NCI-H82 (cell line): ENCODE results near the gene UNC93B1.
A peak's percentile ranks its signal among the peaks of the same experiment; 100 is the strongest.

Experiments used
- DNase-seq: peaks from one replicate; lab custom pipeline; 2025; lab: John Stamatoyannopoulos, UW

The UNC93B1 gene

GRCh38 chr11:68040101-68040956 lies 36.4 kb upstream of the UNC93B1 start:
- peak; percentile 53 for DNase-seq

- DNase-seq, result no peak
Observed at GRCh38 chr11:68039526-68040086, 35.7 kb upstream of the UNC93B1 start.

- DNase-seq, result no peak
Observed at GRCh38 chr11:68038718-68039525, 35.0 kb upstream of the UNC93B1 start, which contains the start of gene TCIRG1. TSS of gene TCIRG1 (plus strand) at chr11:68039025. CDS start at chr11:68041272, 2,247 bp downstream.

- DNase-seq, result peak; percentile 15
Observed at GRCh38 chr11:68038226-68038717, 34.4 kb upstream of the UNC93B1 start.

GRCh38 chr11:68037411-68038225 lies 33.7 kb upstream of the UNC93B1 start:
- no peak for DNase-seq

- DNase-seq, result no peak
Observed at GRCh38 chr11:68036717-68037239, 32.9 kb upstream of the UNC93B1 start.

- DNase-seq, result no peak
Observed at GRCh38 chr11:68036141-68036716, 32.3 kb upstream of the UNC93B1 start.

GRCh38 chr11:68035266-68035876 lies 31.5 kb upstream of the UNC93B1 start:
- DNase-seq, result no peak

- no peak for DNase-seq
Observed at GRCh38 chr11:68033708-68034045, 29.8 kb upstream of the UNC93B1 start.

- DNase-seq, result no peak
Observed at GRCh38 chr11:68032997-68033707, 29.3 kb upstream of the UNC93B1 start.

- DNase-seq, result no peak
Observed at GRCh38 chr11:68032003-68032402, 28.1 kb upstream of the UNC93B1 start.

GRCh38 chr11:68031144-68031464 lies 27.2 kb upstream of the UNC93B1 start:
- no peak for DNase-seq

- peak; percentile 99 for DNase-seq
Observed at GRCh38 chr11:68030318-68031143, 26.6 kb upstream of the UNC93B1 start, which contains the start of gene NDUFS8. TSS of gene NDUFS8 (plus strand) at chr11:68030681. CDS start at chr11:68032152, 1,471 bp downstream.

GRCh38 chr11:68028802-68029545 lies 25.1 kb upstream of the UNC93B1 start:
- DNase-seq, result no peak

- no peak for DNase-seq
Observed at GRCh38 chr11:68027667-68028066, 23.8 kb upstream of the UNC93B1 start.

GRCh38 chr11:68026391-68027105 lies 22.7 kb upstream of the UNC93B1 start:
- DNase-seq, result no peak

- peak; percentile 23 for DNase-seq
Observed at GRCh38 chr11:68025047-68025446, 21.1 kb upstream of the UNC93B1 start.

- no peak for DNase-seq
Observed at GRCh38 chr11:68024508-68024907, 20.6 kb upstream of the UNC93B1 start.
